Keratinocyte (primary cell): ENCODE results near the gene INHBC. TPM values are rescaled to one million over a fixed set of nuclear protein-coding genes. Genes with fewer than 3 reads are reported as not detected.
"Not testable (repeated sequence)": the region's sequence is repeated elsewhere in the genome, so short reads cannot be mapped to it uniquely, and the experiment has no call there.

Experiments used
- DNase-seq: peaks from one replicate; pipeline ENCODE4 v3.0.0-alpha.2; 2011; ENCODE audit warnings: low read depth, missing footprints, low spot score
- FAIRE-seq: peaks from 2 replicates; lab custom pipeline; 2011; peaks lifted over from hg19 to GRCh38; lab: Jason Lieb, UNC
- H2AFZ ChIP-seq: 2 replicates; pipeline ENCODE4 v1.6.0; 2012; ENCODE audit warnings: low read length, control low read depth, inconsistent platforms; ENCODE audit not compliant: control insufficient read depth
- H3K27ac ChIP-seq: 2 replicates; pipeline ENCODE4 v1.5.1; 2011; ENCODE audit warnings: low read length; ENCODE audit not compliant: control insufficient read depth, insufficient read depth
- H3K27me3 ChIP-seq: 3 replicates; pipeline ENCODE4 v1.6.0; 2011; ENCODE audit warnings: low read length; ENCODE audit not compliant: control insufficient read depth, insufficient read depth; ENCODE audit errors: extremely low read depth
- H3K36me3 ChIP-seq, 2 experiments: 2 replicates in 1 of 2; 3 replicates in 1 of 2; pipeline ENCODE4 v1.5.1; 2011; ENCODE audit warnings: low read length in 2 of 2, mild to moderate bottlenecking in 1 of 2; ENCODE audit not compliant: control insufficient read depth in 2 of 2, insufficient read depth in 2 of 2; ENCODE audit errors: extremely low read depth in 1 of 2
- H3K4me1 ChIP-seq: 3 replicates; pipeline ENCODE4 v1.5.1; 2011; ENCODE audit warnings: low read length; ENCODE audit not compliant: control insufficient read depth, insufficient read depth; ENCODE audit errors: extremely low read depth
- H3K4me2 ChIP-seq: 3 replicates; pipeline ENCODE4 v1.6.0; 2011; ENCODE audit warnings: low read depth, low read length; ENCODE audit not compliant: control insufficient read depth, insufficient read depth; ENCODE audit errors: extremely low read depth
- H3K4me3 ChIP-seq, 3 experiments: fragments of 200-600 bp in 1 of 3; sonication (generic) in 1 of 3; 2 replicates in 2 of 3; 3 replicates in 1 of 3; pipeline ENCODE4 v1.5.1; 2011 to 2016; ENCODE audit warnings: low read length in 3 of 3, mild to moderate bottlenecking in 3 of 3, control low read depth in 2 of 3, inconsistent platforms in 1 of 3, low read depth in 1 of 3, mixed read lengths in 1 of 3, mixed run types in 1 of 3, moderate library complexity in 1 of 3; ENCODE audit not compliant: control insufficient read depth in 2 of 3, insufficient read depth in 2 of 3; ENCODE audit errors: extremely low read depth in 1 of 3
- H3K79me2 ChIP-seq: 2 replicates; pipeline ENCODE4 v1.6.0; 2012; ENCODE audit warnings: low read length; ENCODE audit not compliant: control insufficient read depth, insufficient read depth
- H3K9ac ChIP-seq: 3 replicates; pipeline ENCODE4 v1.6.0; 2011; ENCODE audit warnings: low read length; ENCODE audit not compliant: control insufficient read depth, insufficient read depth; ENCODE audit errors: extremely low read depth
- H3K9me1 ChIP-seq: 3 replicates; pipeline ENCODE4 v1.6.0; 2011; ENCODE audit warnings: low read length; ENCODE audit not compliant: control insufficient read depth, insufficient read depth; ENCODE audit errors: extremely low read depth
- H3K9me3 ChIP-seq: 2 replicates; pipeline ENCODE4 v1.5.1; 2012; ENCODE audit warnings: low read depth, low read length; ENCODE audit not compliant: control insufficient read depth
- H4K20me1 ChIP-seq: 3 replicates; pipeline ENCODE4 v1.6.0; 2011; ENCODE audit warnings: low read length; ENCODE audit not compliant: control insufficient read depth, insufficient read depth; ENCODE audit errors: extremely low read depth
- CTCF ChIP-seq, 3 experiments: IDR thresholded peaks in 1 of 3; conservative IDR thresholded peaks in 1 of 3; optimal IDR thresholded peaks in 1 of 3; 2 replicates in 2 of 3; 3 replicates in 1 of 3; pipeline versions ENCODE3 to v1.5.1; 2011; ENCODE audit warnings: low read length in 3 of 3, mild to moderate bottlenecking in 3 of 3, moderate library complexity in 2 of 3, control low read depth in 1 of 3, inconsistent platforms in 1 of 3; ENCODE audit not compliant: insufficient read depth in 2 of 3; ENCODE audit errors: extremely low read depth in 1 of 3
- EZH2 ChIP-seq: IDR thresholded peaks from one replicate; pipeline ENCODE4 v1.6.1; 2012; ENCODE audit warnings: inconsistent platforms, mild to moderate bottlenecking, low read length, moderate library complexity
- dilution Hi-C: fragments of 300-500 bp; cut with MboI; formaldehyde crosslinking; loops from one replicate; pipeline ENCODE4 v1.7.0; 2020; ENCODE audit warnings: low sequenced_read_pairs; ENCODE audit not compliant: extremely low pct_ligation_motif_present
- polyA plus RNA-seq, 5 experiments: library from polyadenylated mRNA; depleted of rRNA in 3 of 5; stranded (reverse) in 3 of 5; stranded (forward) in 1 of 5; unstranded in 1 of 5; fragments of >200 nt; gene quantifications; 1 replicate in 1 of 5; 2 replicates in 3 of 5; 3 replicates in 1 of 5; pipeline versions ENCODE4 v1.2.1 to v1.2.3, GENCODE V29; 2011 to 2012; ENCODE audit warnings: missing spikeins in 2 of 5, low read depth in 1 of 5, low replicate concordance in 1 of 5

INHBC gene
- polyA plus RNA-seq, 1 donor (not counting 4 experiments of a cell fraction or from before 2014, with no cell fraction given): 0.04 TPM

- FAIRE-seq (no peak), DNase-seq (no peak)
- no peaks in the 10 kb centered on the region for H3K79me2 ChIP-seq
- no peaks in the 10 kb centered on the region for H3K27me3 ChIP-seq
- dilution Hi-C loops: no loop called here
- no peak overlapping the region for H3K4me3 ChIP-seq
- TF ChIP-seq CTCF (optimal IDR thresholded peaks at IDR 0.05 in 1 of 3, IDR thresholded peaks at IDR 0.05 in 1 of 3, conservative IDR thresholded peaks at IDR 0.05 in 1 of 3; ENCODE audit: extremely low read depth in 1 of 3, insufficient read depth in 2 of 3, low read length in 3 of 3) (no peak), EZH2 (no peak)
- H3K9me1 ChIP-seq: no peaks in the 10 kb centered on the region
- H3K4me1 ChIP-seq: no peaks in the 10 kb centered on the region
- H3K36me3 ChIP-seq: no peaks in the 10 kb centered on the region
- H3K9ac ChIP-seq: no peak overlapping the region
- no peak overlapping the region for H3K4me2 ChIP-seq
- H3K9me3 ChIP-seq: no peaks in the 10 kb centered on the region
- H3K27ac ChIP-seq: no peak overlapping the region
- no peaks in the 10 kb centered on the region for H4K20me1 ChIP-seq
- no peak overlapping the region for H2AFZ ChIP-seq
Observed at GRCh38 chr12:57438400-57438799, 3.8 kb downstream of the INHBC start.

- dilution Hi-C loops: no loop called here
- Histone ChIP-seq H3K4me2 (no peak overlapping the region), H3K79me2 (no peaks in the 10 kb centered on the region), H2AFZ (no peak overlapping the region), H3K4me3 (no peak overlapping the region), H3K36me3 (no peaks in the 10 kb centered on the region), H4K20me1 (no peaks in the 10 kb centered on the region), H3K9ac (no peak overlapping the region), H3K27ac (no peak overlapping the region), H3K4me1 (no peaks in the 10 kb centered on the region), H3K9me3 (no peaks in the 10 kb centered on the region), H3K9me1 (no peaks in the 10 kb centered on the region), H3K27me3 (no peaks in the 10 kb centered on the region)
- TF ChIP-seq CTCF (optimal IDR thresholded peaks at IDR 0.05 in 1 of 3, IDR thresholded peaks at IDR 0.05 in 1 of 3, conservative IDR thresholded peaks at IDR 0.05 in 1 of 3; ENCODE audit: extremely low read depth in 1 of 3, insufficient read depth in 2 of 3, low read length in 3 of 3) (no peak), EZH2 (no peak)
- DNase-seq (no peak), FAIRE-seq (no peak)
Observed at GRCh38 chr12:57439762-57440266, 5.2 kb downstream of the INHBC start.

- H3K79me2 ChIP-seq, H3K9me1 ChIP-seq, H3K27ac ChIP-seq, FAIRE-seq, H3K4me2 ChIP-seq, H4K20me1 ChIP-seq, H2AFZ ChIP-seq, H3K4me1 ChIP-seq, H3K9ac ChIP-seq, dilution Hi-C loops, H3K27me3 ChIP-seq, H3K9me3 ChIP-seq, DNase-seq, H3K36me3 ChIP-seq, H3K4me3 ChIP-seq: not testable (repeated sequence)
Observed at GRCh38 chr12:57441393-57441792, 6.8 kb downstream of the INHBC start.
